Measurements from ENCODE around the gene RPL26.

DNA sequence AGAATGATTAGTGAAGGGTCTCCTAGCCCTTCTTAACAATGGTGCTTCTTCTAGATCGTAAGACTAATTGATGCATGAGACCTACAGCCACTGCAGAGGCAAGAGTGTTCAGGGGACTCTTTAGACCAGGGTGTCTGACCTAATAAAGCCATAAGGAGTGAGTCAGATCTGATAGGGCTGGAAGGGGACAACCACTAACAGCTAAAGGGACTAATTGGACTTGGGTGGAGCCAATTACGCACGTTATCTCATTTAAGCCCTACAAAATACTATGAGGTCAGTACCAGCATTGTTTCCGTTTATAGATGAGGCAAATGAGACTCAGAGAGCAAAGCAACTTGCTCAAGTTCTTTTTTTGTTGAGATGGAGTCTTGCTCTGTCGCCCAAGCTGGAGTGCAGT, 29.1 kb upstream of the RPL26 start:
- TF ChIP-seq, protein P1, sequence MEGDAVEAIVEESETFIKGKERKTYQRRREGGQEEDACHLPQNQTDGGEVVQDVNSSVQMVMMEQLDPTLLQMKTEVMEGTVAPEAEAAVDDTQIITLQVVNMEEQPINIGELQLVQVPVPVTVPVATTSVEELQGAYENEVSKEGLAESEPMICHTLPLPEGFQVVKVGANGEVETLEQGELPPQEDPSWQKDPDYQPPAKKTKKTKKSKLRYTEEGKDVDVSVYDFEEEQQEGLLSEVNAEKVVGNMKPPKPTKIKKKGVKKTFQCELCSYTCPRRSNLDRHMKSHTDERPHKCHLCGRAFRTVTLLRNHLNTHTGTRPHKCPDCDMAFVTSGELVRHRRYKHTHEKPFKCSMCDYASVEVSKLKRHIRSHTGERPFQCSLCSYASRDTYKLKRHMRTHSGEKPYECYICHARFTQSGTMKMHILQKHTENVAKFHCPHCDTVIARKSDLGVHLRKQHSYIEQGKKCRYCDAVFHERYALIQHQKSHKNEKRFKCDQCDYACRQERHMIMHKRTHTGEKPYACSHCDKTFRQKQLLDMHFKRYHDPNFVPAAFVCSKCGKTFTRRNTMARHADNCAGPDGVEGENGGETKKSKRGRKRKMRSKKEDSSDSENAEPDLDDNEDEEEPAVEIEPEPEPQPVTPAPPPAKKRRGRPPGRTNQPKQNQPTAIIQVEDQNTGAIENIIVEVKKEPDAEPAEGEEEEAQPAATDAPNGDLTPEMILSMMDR (IDR thresholded peaks at IDR 0.05; ENCODE audit: low read depth, low read length), result no peak
- TF ChIP-seq EZH2phosphoT487 (IDR thresholded peaks at IDR 0.05; ENCODE audit: low read depth), result no peak

Data from OCI-LY3 (cell line).